Neuronal stem cell (in vitro differentiated cells): ENCODE data around the gene SLC39A11.

Experiments used
- DNase-seq: peaks from one replicate; pipeline ENCODE4 v3.0.0-alpha.2; 2013; ENCODE audit warnings: low spot score
- H2AFZ ChIP-seq: one replicate; pipeline ENCODE4 v1.6.1; 2013; ENCODE audit warnings: mild to moderate bottlenecking, low read length, inconsistent platforms
- H2AK5ac ChIP-seq: 2 replicates; pipeline ENCODE4 v1.6.1; 2013; ENCODE audit warnings: low read depth, mild to moderate bottlenecking, inconsistent platforms, low read length, moderate library complexity, mixed read lengths
- H2BK120ac ChIP-seq: 2 replicates; pipeline ENCODE4 v1.6.1; 2013; ENCODE audit warnings: low read depth, mild to moderate bottlenecking, inconsistent platforms, low read length, moderate library complexity, mixed read lengths
- H2BK12ac ChIP-seq: one replicate; pipeline ENCODE4 v1.6.1; 2013; ENCODE audit warnings: low read length, inconsistent platforms
- H2BK15ac ChIP-seq: 2 replicates; pipeline ENCODE4 v1.6.1; 2013; ENCODE audit warnings: mild to moderate bottlenecking, low read length, inconsistent platforms, mixed read lengths
- H2BK5ac ChIP-seq: one replicate; pipeline ENCODE4 v1.6.1; 2013; ENCODE audit warnings: inconsistent platforms, mild to moderate bottlenecking, low read length, moderate library complexity
- H3K14ac ChIP-seq: one replicate; pipeline ENCODE4 v1.6.1; 2013; ENCODE audit warnings: low read length, inconsistent platforms
- H3K18ac ChIP-seq: 2 replicates; pipeline ENCODE4 v1.6.1; 2013; ENCODE audit warnings: low read length, inconsistent platforms
- H3K23ac ChIP-seq: 2 replicates; pipeline ENCODE4 v1.6.1; 2013; ENCODE audit warnings: low read depth, mild to moderate bottlenecking, mixed read lengths, low read length, inconsistent platforms; ENCODE audit not compliant: poor library complexity
- H3K27ac ChIP-seq: replicated peaks from 3 replicates; pipeline ENCODE4 v1.5.1; 2013; ENCODE audit warnings: low read length, inconsistent platforms
- H3K27me3 ChIP-seq, 3 experiments: 2 replicates each; pipeline ENCODE4 v1.6.1; 2013; ENCODE audit warnings: low read length in 3 of 3, mild to moderate bottlenecking in 2 of 3, inconsistent platforms in 1 of 3, low read depth in 1 of 3, mixed read lengths in 1 of 3, moderate library complexity in 1 of 3; ENCODE audit not compliant: control insufficient read depth in 3 of 3, insufficient read depth in 3 of 3
- H3K36me3 ChIP-seq, 2 donors: replicated peaks in 1 of 2; 2 replicates each; pipeline ENCODE4 v1.6.1; 2013; ENCODE audit warnings: low read length in 2 of 2; ENCODE audit not compliant: control insufficient read depth in 2 of 2, insufficient read depth in 2 of 2
- H3K4ac ChIP-seq: 2 replicates; pipeline ENCODE4 v1.6.1; 2013; ENCODE audit warnings: inconsistent platforms, mild to moderate bottlenecking, low read length, moderate library complexity
- H3K4me1 ChIP-seq, 2 donors: 1 replicate in 1 of 2; 2 replicates in 1 of 2; pipeline ENCODE4 v1.6.1; 2013; ENCODE audit warnings: low read length in 2 of 2, low read depth in 1 of 2; ENCODE audit not compliant: control insufficient read depth in 2 of 2, insufficient read depth in 1 of 2
- H3K4me2 ChIP-seq: one replicate; pipeline ENCODE4 v1.6.1; 2013; ENCODE audit warnings: mild to moderate bottlenecking, low read length, inconsistent platforms; ENCODE audit not compliant: insufficient read depth, poor library complexity, severe bottlenecking
- H3K4me3 ChIP-seq, 2 donors: 2 replicates each; pipeline ENCODE4 v1.5.1; 2013; ENCODE audit warnings: low read length in 2 of 2, mild to moderate bottlenecking in 2 of 2, inconsistent platforms in 1 of 2, moderate library complexity in 1 of 2
- H3K79me1 ChIP-seq: one replicate; pipeline ENCODE4 v1.6.1; 2013; ENCODE audit warnings: low read depth, mild to moderate bottlenecking, inconsistent platforms, low read length, moderate library complexity
- H3K9ac ChIP-seq: one replicate; pipeline ENCODE4 v1.6.1; 2013; ENCODE audit warnings: mild to moderate bottlenecking, low read depth, low read length, inconsistent platforms; ENCODE audit not compliant: poor library complexity
- H3K9me3 ChIP-seq, 2 donors: replicated peaks in 1 of 2; 2 replicates each; pipeline versions ENCODE3 to v1.6.1; 2013; ENCODE audit warnings: low read length in 2 of 2, mild to moderate bottlenecking in 2 of 2, inconsistent platforms in 1 of 2, low read depth in 1 of 2, mixed read lengths in 1 of 2, moderate library complexity in 1 of 2; ENCODE audit not compliant: control insufficient read depth in 2 of 2, insufficient read depth in 1 of 2
- H4K8ac ChIP-seq: one replicate; pipeline ENCODE4 v1.6.1; 2013; ENCODE audit warnings: low read depth, mild to moderate bottlenecking, inconsistent platforms, low read length, moderate library complexity
- H4K91ac ChIP-seq: one replicate; pipeline ENCODE4 v1.6.1; 2013; ENCODE audit warnings: low read length, low read depth, mild to moderate bottlenecking, inconsistent platforms; ENCODE audit not compliant: poor library complexity
- WGBS, 2 donors: extraction: QIAGEN DNeasy Blood & Tissue Kit; methylation state at CpG; one replicate each; pipeline ENCODE4 v1.1.7; 2013; ENCODE audit warnings: missing lambda C conversion rate in 2 of 2, mixed read lengths in 1 of 2; ENCODE audit not compliant: insufficient read length in 2 of 2, insufficient replicate concordance in 1 of 2; ENCODE audit errors: extremely low coverage in 2 of 2; 5-methylcytosine and 5-hydroxymethylcytosine counted together

SLC39A11 gene

DNA sequence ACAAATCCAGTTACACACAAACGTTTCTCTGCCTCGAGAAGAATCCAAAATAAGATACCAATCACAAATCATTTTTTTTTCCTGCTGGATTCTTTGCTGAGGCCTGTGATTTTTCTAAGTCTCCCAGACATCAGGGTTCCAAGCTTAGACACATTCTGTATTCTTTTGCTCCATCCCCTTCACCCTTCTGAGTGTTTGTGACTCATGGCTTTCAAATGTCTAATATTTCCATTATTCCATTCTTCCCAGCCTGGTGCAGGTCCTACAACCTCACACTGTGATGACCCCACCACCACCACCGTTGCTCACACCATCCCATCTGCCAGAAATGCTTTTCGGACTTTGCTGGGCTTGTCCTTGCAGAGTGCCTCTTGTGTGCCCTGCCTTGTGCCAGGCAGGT is 491.6 kb downstream of the SLC39A11 start:
- Histone ChIP-seq H3K79me1 (no peaks in the 10 kb centered on the region), H3K9me3 (no peaks in the 10 kb centered on the region)

GRCh38 chr17:72599891-72600290 is 492.6 kb downstream of the SLC39A11 start:
- no peak overlapping the region for H2BK120ac ChIP-seq
- H4K8ac ChIP-seq = no peak overlapping the region
- no peak for DNase-seq
- no peaks in the 10 kb centered on the region for H3K27me3 ChIP-seq
- no peak overlapping the region for H3K27ac ChIP-seq
- no CpG with 5 or more reads among the region's 4 CpGs for WGBS, 2 donors
- H3K4ac ChIP-seq = no peak overlapping the region
- H3K14ac ChIP-seq = no peak overlapping the region
- no peak overlapping the region for H3K9ac ChIP-seq
- H2AK5ac ChIP-seq = no peak overlapping the region
- H3K79me1 ChIP-seq = no peaks in the 10 kb centered on the region
- no peak overlapping the region for H3K4me2 ChIP-seq
- no peaks in the 10 kb centered on the region for H3K36me3 ChIP-seq
- no peak overlapping the region for H3K23ac ChIP-seq
- H3K4me3 ChIP-seq = no peak overlapping the region
- no peaks in the 10 kb centered on the region for H3K9me3 ChIP-seq
- H2BK15ac ChIP-seq = no peak overlapping the region
- peak overlapping the region; percentile 38 for H3K18ac ChIP-seq
- no peak overlapping the region for H2AFZ ChIP-seq
- H2BK12ac ChIP-seq = no peak overlapping the region
- no peak overlapping the region for H4K91ac ChIP-seq
- H3K4me1 ChIP-seq = peaks cover 9 to 10% of the 10 kb centered on the region in 2 donors
- no peak overlapping the region for H2BK5ac ChIP-seq

More for the DNA sequence above, 491.6 kb downstream of the SLC39A11 start:
- no peak overlapping the region for H2BK15ac ChIP-seq
- no CpG with 5 or more reads among the region's 4 CpGs for WGBS, 2 donors
- no peak overlapping the region for H4K91ac ChIP-seq
- H3K9ac ChIP-seq = no peak overlapping the region
- DNase-seq = no peak
- H3K27ac ChIP-seq = no peak overlapping the region
- no peak overlapping the region for H2BK5ac ChIP-seq
- no peaks in the 10 kb centered on the region for H3K27me3 ChIP-seq
- H3K4me2 ChIP-seq = no peak overlapping the region
- H3K4me1 ChIP-seq = peaks cover 9 to 10% of the 10 kb centered on the region in 2 donors
- no peak overlapping the region for H4K8ac ChIP-seq
- H3K18ac ChIP-seq = peak overlapping the region; percentile 27
- H3K4me3 ChIP-seq = no peak overlapping the region
- no peak overlapping the region for H2BK120ac ChIP-seq
- H3K23ac ChIP-seq = no peak overlapping the region
- peak overlapping the region; percentile 24 for H2AK5ac ChIP-seq
- H2BK12ac ChIP-seq = peak overlapping the region; percentile 93
- H3K14ac ChIP-seq = peak overlapping the region; percentile 73
- no peaks in the 10 kb centered on the region for H3K36me3 ChIP-seq
- H2AFZ ChIP-seq = no peak overlapping the region
- H3K4ac ChIP-seq = no peak overlapping the region

DNA sequence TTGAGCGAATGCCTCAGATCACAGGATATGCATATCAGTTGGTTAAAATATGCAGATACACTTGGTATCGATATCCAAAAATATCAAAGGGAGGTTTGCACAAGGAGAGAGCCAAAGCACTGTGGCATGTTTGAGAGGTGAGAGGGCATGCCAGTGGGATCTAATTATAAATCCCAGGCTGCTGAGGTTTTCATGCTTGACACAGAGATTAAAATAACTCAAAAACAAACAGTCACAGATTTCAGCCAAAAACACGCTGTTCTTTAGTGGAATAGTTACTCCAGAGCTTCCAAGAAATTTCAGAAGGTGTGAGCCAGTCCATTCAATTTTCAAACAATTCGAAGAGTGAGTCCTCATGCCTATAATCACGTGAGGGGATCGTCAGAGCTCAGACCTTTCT is 493.8 kb downstream of the SLC39A11 start:
- H3K4me3 ChIP-seq = no peak overlapping the region
- H3K36me3 ChIP-seq = no peaks in the 10 kb centered on the region
- WGBS, 2 donors = no CpG with 5 or more reads among the region's 6 CpGs
- H3K14ac ChIP-seq = no peak overlapping the region
- no peak overlapping the region for H3K18ac ChIP-seq
- no peak overlapping the region for H2BK120ac ChIP-seq
- peaks cover 9 to 10% of the 10 kb centered on the region in 2 donors for H3K4me1 ChIP-seq
- H2BK15ac ChIP-seq = no peak overlapping the region
- H3K4ac ChIP-seq = no peak overlapping the region
- DNase-seq = no peak
- H3K27ac ChIP-seq = no peak overlapping the region
- no peak overlapping the region for H2AK5ac ChIP-seq
- no peak overlapping the region for H3K23ac ChIP-seq
- no peaks in the 10 kb centered on the region for H3K79me1 ChIP-seq
- no peaks in the 10 kb centered on the region for H3K27me3 ChIP-seq
- no peak overlapping the region for H2BK12ac ChIP-seq
- no peaks in the 10 kb centered on the region for H3K9me3 ChIP-seq
- no peak overlapping the region for H4K8ac ChIP-seq
- H3K9ac ChIP-seq = no peak overlapping the region
- no peak overlapping the region for H2BK5ac ChIP-seq
- no peak overlapping the region for H2AFZ ChIP-seq
- H3K4me2 ChIP-seq = no peak overlapping the region
- no peak overlapping the region for H4K91ac ChIP-seq

GRCh38 chr17:72597354-72598087 is 495.0 kb downstream of the SLC39A11 start:
- Histone ChIP-seq H3K27ac (no peak overlapping the region), H3K79me1 (no peaks in the 10 kb centered on the region), H3K36me3 (no peaks in the 10 kb centered on the region), H2BK5ac (no peak overlapping the region), H3K4ac (no peak overlapping the region), H3K4me1 (peaks cover under 1 to 3% of the 10 kb centered on the region in 2 donors), H2BK12ac (no peak overlapping the region), H3K14ac (no peak overlapping the region), H4K8ac (no peak overlapping the region), H3K18ac (no peak overlapping the region), H3K23ac (no peak overlapping the region), H3K4me2 (no peak overlapping the region), H2BK120ac (no peak overlapping the region), H2AFZ (no peak overlapping the region), H2BK15ac (no peak overlapping the region), H3K27me3 (no peaks in the 10 kb centered on the region), H4K91ac (no peak overlapping the region), H3K9me3 (no peaks in the 10 kb centered on the region), H3K4me3 (no peak overlapping the region), H2AK5ac (no peak overlapping the region), H3K9ac (no peak overlapping the region)
- no peak for DNase-seq
- WGBS, 2 donors = no CpG with 5 or more reads among the region's 9 CpGs
